K562 (cell line): Measurements from ENCODE around the gene ARMC6. TPM values are rescaled to one million over a fixed set of nuclear protein-coding genes. Genes with fewer than 3 reads are reported as not detected.
A peak's percentile ranks its signal among the peaks of the same experiment; 100 is the strongest.

Source experiments
- ARID4B ChIP-seq: sonication (generic); formaldehyde crosslinking; IDR thresholded peaks from 2 replicates; pipeline ENCODE4 v1.8.0; 2022; ENCODE audit warnings: mild to moderate bottlenecking, missing genetic modification reagents
- BCLAF1 ChIP-seq, 2 experiments: fragments of 450-650 bp in 1 of 2; IDR thresholded peaks; 2 replicates each; pipeline ENCODE4 v1.6.1; 2011 to 2017; ENCODE audit warnings: low read depth in 2 of 2, antibody characterized with exemption in 1 of 2, borderline replicate concordance in 1 of 2, low read length in 1 of 2, mild to moderate bottlenecking in 1 of 2, mixed read lengths in 1 of 2; ENCODE audit not compliant: control insufficient read depth in 1 of 2
- FOXP1 ChIP-seq: sonication (generic); formaldehyde crosslinking; IDR thresholded peaks from 2 replicates; pipeline ENCODE4 v1.8.0; 2022; ENCODE audit warnings: mild to moderate bottlenecking, missing genetic modification reagents
- GATA2 ChIP-seq: sonication (generic); formaldehyde crosslinking; IDR thresholded peaks from 2 replicates; pipeline ENCODE4 v1.4.0; 2020; ENCODE audit warnings: mild to moderate bottlenecking, missing genetic modification reagents
- HDGF ChIP-seq: fragments of 450-650 bp; IDR thresholded peaks from 2 replicates; pipeline ENCODE4 v1.6.1; 2016
- HES1 ChIP-seq: fragments of 450-650 bp; IDR thresholded peaks from 2 replicates; pipeline ENCODE4 v1.6.1; 2016; ENCODE audit warnings: low read depth, mild to moderate bottlenecking, moderate library complexity
- JUND ChIP-seq, 2 experiments: IDR thresholded peaks; 2 replicates in 1 of 2; 3 replicates in 1 of 2; pipeline ENCODE4 v1.6.1; 2011; ENCODE audit warnings: borderline replicate concordance in 2 of 2, low read depth in 2 of 2, low read length in 2 of 2, improper control_type of control experiment in 1 of 2, missing biosample characterization in 1 of 2, missing genetic modification characterization in 1 of 2, missing genetic modification reagents in 1 of 2
- MECOM ChIP-seq: fragments of 250-450 bp; sonication (Bioruptor Pico); IDR thresholded peaks from 2 replicates; pipeline ENCODE4 v1.8.0; 2022; ENCODE audit warnings: inconsistent platforms
- POLR2AphosphoS5 ChIP-seq: IDR thresholded peaks from 2 replicates; pipeline ENCODE4 v1.6.1; 2011; ENCODE audit warnings: mild to moderate bottlenecking, low read depth, low read length, moderate library complexity; ENCODE audit not compliant: control insufficient read depth, insufficient read depth
- RBM25 ChIP-seq: fragments of 200-400 bp; formaldehyde crosslinking; IDR thresholded peaks from 2 replicates; pipeline ENCODE4 v1.6.1; 2018; ENCODE audit warnings: low read length, low read depth, moderate library complexity; ENCODE audit not compliant: severe bottlenecking
- RCOR1 ChIP-seq, 2 experiments: IDR thresholded peaks; 2 replicates each; pipeline ENCODE4 v1.6.1; 2012; ENCODE audit warnings: low read depth in 2 of 2, low read length in 2 of 2, borderline replicate concordance in 1 of 2, improper control_type of control experiment in 1 of 2
- SMARCE1 ChIP-seq: fragments of 450-650 bp; IDR thresholded peaks from 2 replicates; pipeline ENCODE4 v1.7.1; 2016; ENCODE audit warnings: mild to moderate bottlenecking
- THRAP3 ChIP-seq: fragments of 450-650 bp; IDR thresholded peaks from 2 replicates; pipeline ENCODE4 v1.6.1; 2016; ENCODE audit warnings: mild to moderate bottlenecking, inconsistent platforms, borderline replicate concordance
- VEZF1 ChIP-seq: fragments of 200-800 bp; sonication (Bioruptor generic); IDR thresholded peaks from 2 replicates; pipeline ENCODE4 v1.6.1; 2017; ENCODE audit warnings: missing genetic modification characterization, missing compliant biosample characterization
- XRCC4 ChIP-seq: IDR thresholded peaks from one replicate; pipeline ENCODE4 v1.6.1; 2011; ENCODE audit not compliant: insufficient read depth, insufficient read length; ENCODE audit errors: extremely low read depth
- ZBED1 ChIP-seq: IDR thresholded peaks from 2 replicates; pipeline ENCODE4 v1.6.1; 2014
- polyA plus RNA-seq, 8 experiments: library from polyadenylated mRNA; depleted of rRNA in 4 of 8; stranded (reverse) in 5 of 8; unstranded in 3 of 8; fragments of >200 nt; fragmentation: Nextera tagmentation in 2 of 8; fragmentation: Illumina TruSeq in 1 of 8; extraction: Ambion mirVana in 2 of 8; extraction: Trizol in 1 of 8; gene quantifications; 2 replicates each; pipeline versions ENCODE4 v1.2.1 to v1.2.3, GENCODE V29; 2011 to 2014; ENCODE audit warnings: inconsistent platforms in 1 of 8, missing spikeins in 1 of 8
- total RNA-seq, 7 experiments: library from RNA; depleted of rRNA in 6 of 7; stranded (reverse); fragments of >200 nt in 6 of 7; fragmentation: Illumina TruSeq in 2 of 7; extraction: Trizol in 2 of 7; gene quantifications; 2 replicates each; pipeline versions ENCODE4 v1.2.1 to v1.2.3, GENCODE V29; 2011 to 2021; ENCODE audit warnings: low replicate concordance in 1 of 7

ARMC6 gene
- total and polyA plus RNA-seq, 9 of the 15 experiments (the other 6 are each of a cell fraction or from before 2014, with no cell fraction given) = 2.1 to 93.4 (median 63.6) TPM

- 0 out of 2 replicates have a peak, but pooled peaks have one; percentile 41 for TF ChIP-seq VEZF1 (CRISPR knock-in tag)
- TF ChIP-seq SMARCE1 = peak; percentile 81
- 0 out of 2 replicates have a peak, but pooled peaks have one; percentile 17 for TF ChIP-seq GATA2
- TF ChIP-seq BCLAF1 (IDR thresholded peaks at IDR 0.05; ENCODE audit: borderline replicate concordance in 1 of 2, control insufficient read depth in 1 of 2, low read depth in 2 of 2, low read length in 1 of 2) = 0 out of 4 replicates have a peak, but pooled peaks of 1 of the 2 experiments have one; percentile 41
- TF ChIP-seq POLR2AphosphoS5 = peak; percentile 45; the same call in 1 of the 2 replicates
- TF ChIP-seq RBM25 = peak; percentile 97
- TF ChIP-seq RCOR1 (IDR thresholded peaks at IDR 0.05; ENCODE audit: borderline replicate concordance in 1 of 2, low read depth in 2 of 2, low read length in 2 of 2) = peak in 1 of 2 experiments; percentile 80; a peak in 2 of 4 replicates
- peak; percentile 38; the same call in 1 of the 2 replicates for TF ChIP-seq HDGF
- 0 out of 2 replicates have a peak, but pooled peaks have one; percentile 23 for TF ChIP-seq THRAP3
- TF ChIP-seq MECOM = 0 out of 2 replicates have a peak, but pooled peaks have one; percentile 4
- no peak for TF ChIP-seq XRCC4
- 0 out of 2 replicates have a peak, but pooled peaks have one; percentile 35 for TF ChIP-seq FOXP1
- 0 out of 2 replicates have a peak, but pooled peaks have one; percentile 22 for TF ChIP-seq ARID4B (CRISPR knock-in tag)
- no peak for TF ChIP-seq ZBED1
- peak; percentile 97 for TF ChIP-seq JUND (IDR thresholded peaks at IDR 0.05; ENCODE audit: borderline replicate concordance, low read depth, low read length)
- peak; percentile 96 for TF ChIP-seq JUND (tag; IDR thresholded peaks at IDR 0.05; ENCODE audit: borderline replicate concordance, low read depth, low read length)
- TF ChIP-seq HES1 = no peak
Measured at GRCh38 chr19:19062454-19063182, 29.2 kb downstream of the ARMC6 start (continued).
